Panc1 (cell line): Measurements from ENCODE around the gene IL11.

ENCODE experiments used
- CTCF ChIP-seq: fragments of 450-650 bp; IDR thresholded peaks from 2 replicates; pipeline ENCODE4 v1.5.1; 2017; ENCODE audit warnings: mild to moderate bottlenecking
- REST ChIP-seq, 2 experiments: IDR thresholded peaks; 2 replicates each; pipeline ENCODE4 v1.6.1; 2011 to 2012; ENCODE audit warnings: low read depth in 2 of 2, control low read depth in 1 of 2, low read length in 1 of 2, mild to moderate bottlenecking in 1 of 2, moderate library complexity in 1 of 2; ENCODE audit not compliant: insufficient read depth in 1 of 2
- SIN3A ChIP-seq: IDR thresholded peaks from 2 replicates; pipeline ENCODE4 v1.6.1; 2012; ENCODE audit warnings: low read depth, mild to moderate bottlenecking, low read length, moderate library complexity, borderline replicate concordance; ENCODE audit not compliant: insufficient read depth
- TCF7L2 ChIP-seq: IDR thresholded peaks from 2 replicates; pipeline ENCODE4 v1.6.1; 2011; ENCODE audit warnings: mild to moderate bottlenecking, low read depth, low read length, inconsistent platforms

GRCh38 chr19:55419624-55420236 is 49.5 kb upstream of the IL11 start:
- TF ChIP-seq TCF7L2 (no peak), REST (IDR thresholded peaks at IDR 0.05; ENCODE audit: insufficient read depth in 1 of 2, low read depth in 2 of 2, low read length in 1 of 2) (no peak), CTCF (no peak), SIN3A (no peak)
